HG03045 (cell line): ENCODE data around the gene AFF1.

Experiments used
- ATAC-seq: cut with Tn5 transposase; IDR thresholded peaks from one replicate; pipeline ENCODE4 v1.9.1; 2021; ENCODE audit warnings: mild to moderate bottlenecking, moderate library complexity; ENCODE audit not compliant: unreplicated experiment

The AFF1 gene

GRCh38 chr4:87105101-87105845 lies 170.5 kb downstream of the AFF1 start:
- no peak for ATAC-seq

GRCh38 chr4:87108142-87108546 lies 173.3 kb downstream of the AFF1 start:
- ATAC-seq, result no peak

- ATAC-seq, result no peak
Observed at GRCh38 chr4:87109121-87109520, 174.3 kb downstream of the AFF1 start.

GRCh38 chr4:87109945-87110344 lies 175.1 kb downstream of the AFF1 start:
- ATAC-seq, result no peak

- no peak for ATAC-seq
Observed at GRCh38 chr4:87112063-87112462, 177.3 kb downstream of the AFF1 start.

GRCh38 chr4:87114245-87115062 lies 179.6 kb downstream of the AFF1 start:
- ATAC-seq, result no peak

GRCh38 chr4:87116231-87116630 lies 181.4 kb downstream of the AFF1 start:
- no peak for ATAC-seq

- no peak for ATAC-seq
Observed at GRCh38 chr4:87117051-87117731, 182.4 kb downstream of the AFF1 start.

- ATAC-seq, result no peak
Observed at GRCh38 chr4:87117732-87118075, 182.9 kb downstream of the AFF1 start.

- ATAC-seq, result no peak
Observed at GRCh38 chr4:87118421-87118820, 183.6 kb downstream of the AFF1 start.

GRCh38 chr4:87118826-87119225 lies 184.0 kb downstream of the AFF1 start:
- no peak for ATAC-seq

- no peak for ATAC-seq
Observed at GRCh38 chr4:87120010-87120409, 185.2 kb downstream of the AFF1 start.

GRCh38 chr4:87120411-87121162 lies 185.8 kb downstream of the AFF1 start:
- no peak for ATAC-seq

- no peak for ATAC-seq
Observed at GRCh38 chr4:87121341-87122065, 186.7 kb downstream of the AFF1 start.

- no peak for ATAC-seq
Observed at GRCh38 chr4:87122252-87122651, 187.4 kb downstream of the AFF1 start.

GRCh38 chr4:87126056-87126455 lies 191.2 kb downstream of the AFF1 start:
- no peak for ATAC-seq

- no peak for ATAC-seq
Observed at GRCh38 chr4:87128006-87128705, 193.3 kb downstream of the AFF1 start.

GRCh38 chr4:87129681-87130080 lies 194.9 kb downstream of the AFF1 start:
- ATAC-seq, result no peak

GRCh38 chr4:87130985-87131703 lies 196.3 kb downstream of the AFF1 start:
- ATAC-seq, result no peak
